Activated CD4-positive, alpha-beta T cell treated with anti-CD3 and anti-CD28 coated beads, Interleukin-2, amount 10 ng/mL, durations not matched to agents 7 days and 5 days (primary cell): ENCODE results near the gene FYN. TPM values are rescaled to one million over a fixed set of nuclear protein-coding genes. Genes with fewer than 3 reads are reported as not detected.
"Not testable (repeated sequence)": the region's sequence is repeated elsewhere in the genome, so short reads cannot be mapped to it uniquely, and the experiment has no call there.

ENCODE experiments used
- CTCF ChIA-PET: fragments of 350-600 bp; sonication (Branson Sonifier 250); formaldehyde crosslinking; loops from one replicate; lab custom pipeline; 2021; ENCODE audit warnings: antibody characterized with exemption; lab: Charles Lee
- POLR2A ChIA-PET: fragments of 350-600 bp; sonication (Branson Sonifier 250); formaldehyde crosslinking; loops from one replicate; lab custom pipeline; 2021; ENCODE audit warnings: antibody characterized with exemption; lab: Charles Lee
- DNase-seq: peaks from one replicate; pipeline ENCODE4 v3.0.0-alpha.2; 2020
- H3K27ac Mint-ChIP-seq: one replicate; pipeline ENCODE4 v1.8.0; 2021; ENCODE audit warnings: mild to moderate bottlenecking, moderate library complexity, mixed read lengths
- H3K27me3 Mint-ChIP-seq: one replicate; pipeline ENCODE4 v1.8.0; 2021; ENCODE audit warnings: mixed read lengths
- H3K36me3 Mint-ChIP-seq: one replicate; pipeline ENCODE4 v1.8.0; 2021; ENCODE audit warnings: low read depth, mixed read lengths
- H3K4me1 Mint-ChIP-seq: one replicate; pipeline ENCODE4 v1.8.0; 2021; ENCODE audit warnings: mixed read lengths
- H3K4me3 Mint-ChIP-seq: one replicate; pipeline ENCODE4 v1.8.0; 2021; ENCODE audit warnings: mild to moderate bottlenecking, moderate library complexity, mixed read lengths
- H3K9me3 Mint-ChIP-seq: one replicate; pipeline ENCODE4 v1.8.0; 2021; ENCODE audit warnings: mixed read lengths
- total RNA-seq, 2 experiments: library from RNA; stranded (reverse); gene quantifications; one replicate each; pipeline ENCODE4 v1.2.3, GENCODE V29; 2021

FYN gene
- total RNA-seq, 2 experiments from 2014 or later, result 179 to 225 TPM

DNA sequence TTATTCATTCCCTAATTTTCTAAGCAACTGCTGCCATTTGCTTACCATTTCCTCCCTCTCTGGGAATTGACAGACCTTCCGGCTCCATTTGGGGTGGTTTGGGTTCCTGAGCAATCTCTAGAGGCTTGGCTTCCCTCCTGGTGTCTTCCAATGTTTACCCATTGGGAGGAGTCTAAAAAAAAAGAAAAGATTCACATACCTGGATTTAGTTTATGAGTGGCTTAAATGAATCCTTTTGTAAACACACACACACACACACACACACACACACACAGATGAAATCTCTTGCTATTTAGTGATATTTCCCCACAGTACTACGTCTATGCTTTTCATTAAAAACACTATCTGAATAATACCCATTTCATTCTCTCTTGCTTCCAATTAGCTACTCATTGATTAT, 219.3 kb downstream of the FYN start:
- H3K27ac Mint-ChIP-seq, result no peak overlapping the region
- no peak for DNase-seq
- POLR2A ChIA-PET, result no interaction called here
- no peaks in the 10 kb centered on the region for H3K36me3 Mint-ChIP-seq
- no peaks in the 10 kb centered on the region for H3K9me3 Mint-ChIP-seq
- H3K4me1 Mint-ChIP-seq, result no peaks in the 10 kb centered on the region
- H3K4me3 Mint-ChIP-seq, result no peak overlapping the region
- CTCF ChIA-PET, result no interaction called here
- no peaks in the 10 kb centered on the region for H3K27me3 Mint-ChIP-seq

DNA sequence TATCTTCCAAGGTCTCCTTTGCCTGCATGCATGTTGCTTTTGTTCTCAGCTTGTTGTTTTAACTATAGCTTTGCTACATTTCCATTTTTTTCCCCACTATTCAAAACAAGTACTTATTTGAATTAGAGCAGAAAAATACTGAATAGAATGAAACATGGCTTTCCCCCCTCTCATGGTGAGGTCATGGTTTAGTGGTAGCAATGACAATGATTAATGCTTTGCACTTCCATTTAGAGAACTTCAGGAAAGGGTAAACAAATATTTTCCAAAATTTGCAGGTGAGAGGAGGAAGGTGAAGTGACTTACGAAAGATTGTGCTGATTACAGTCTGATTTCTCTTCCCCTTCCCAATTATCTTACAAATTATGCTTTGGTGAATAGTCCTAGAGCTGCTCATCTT, 219.8 kb downstream of the FYN start:
- H3K36me3 Mint-ChIP-seq, result no peaks in the 10 kb centered on the region

GRCh38 chr6:111652156-111652555, 221.1 kb downstream of the FYN start:
- no peaks in the 10 kb centered on the region for H3K27me3 Mint-ChIP-seq
- H3K4me1 Mint-ChIP-seq, result no peaks in the 10 kb centered on the region
- no peak overlapping the region for H3K4me3 Mint-ChIP-seq
- ChIA-PET CTCF (interaction anchor here (1.7 kb wide), 1 partner anchor 22 kb away, joined by 4 read pairs; no protein-coding TSS in a partner anchor), POLR2A (no interaction called here)
- DNase-seq, result no peak
- no peaks in the 10 kb centered on the region for H3K36me3 Mint-ChIP-seq
- H3K27ac Mint-ChIP-seq, result no peak overlapping the region
- no peaks in the 10 kb centered on the region for H3K9me3 Mint-ChIP-seq

More for the DNA sequence above, 219.8 kb downstream of the FYN start:
- DNase-seq, result no peak
- Mint-ChIP-seq H3K4me1 (no peaks in the 10 kb centered on the region), H3K27me3 (no peaks in the 10 kb centered on the region), H3K9me3 (no peaks in the 10 kb centered on the region), H3K27ac (no peak overlapping the region), H3K4me3 (no peak overlapping the region)
- CTCF ChIA-PET, result interaction anchor here (1.7 kb wide), 1 partner anchor 21 kb away, joined by 4 read pairs; no protein-coding TSS in a partner anchor
- POLR2A ChIA-PET, result no interaction called here

- ChIA-PET CTCF (interaction anchor here (1.4 kb wide), 1 partner anchor 32 kb away, joined by 3 read pairs; no protein-coding TSS in a partner anchor), POLR2A (no interaction called here)
- no peaks in the 10 kb centered on the region for H3K4me1 Mint-ChIP-seq
- H3K27ac Mint-ChIP-seq, result no peak overlapping the region
- DNase-seq, result no peak
- no peaks in the 10 kb centered on the region for H3K27me3 Mint-ChIP-seq
- no peak overlapping the region for H3K4me3 Mint-ChIP-seq
- no peaks in the 10 kb centered on the region for H3K36me3 Mint-ChIP-seq
- no peaks in the 10 kb centered on the region for H3K9me3 Mint-ChIP-seq
These were observed 221.8 kb downstream of the FYN start for GRCh38 chr6:111651185-111652034.

DNA sequence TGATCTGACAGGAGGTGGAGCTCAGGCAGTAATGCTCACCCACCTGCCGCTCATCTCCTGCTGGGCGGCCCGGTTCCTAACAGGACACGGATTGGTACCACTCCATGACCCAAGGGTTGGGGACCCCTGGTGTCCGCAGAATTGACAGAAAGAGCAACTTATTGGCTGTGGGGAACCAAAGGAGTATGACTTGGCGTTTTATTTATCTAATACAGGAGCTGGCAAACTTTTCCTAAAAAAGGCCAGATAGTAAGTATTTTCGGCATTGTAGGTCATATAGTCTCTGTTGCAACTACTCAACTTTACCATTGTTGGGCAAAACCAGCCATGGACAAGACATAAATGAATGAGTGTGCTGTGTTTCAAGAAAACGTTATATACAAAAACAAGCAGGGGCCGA, 223.2 kb downstream of the FYN start:
- Mint-ChIP-seq H3K9me3 (no peaks in the 10 kb centered on the region), H3K27ac (no peak overlapping the region), H3K4me1 (no peaks in the 10 kb centered on the region), H3K27me3 (no peaks in the 10 kb centered on the region), H3K36me3 (no peaks in the 10 kb centered on the region), H3K4me3 (no peak overlapping the region)
- ChIA-PET POLR2A (no interaction called here), CTCF (interaction anchor here (1.1 to 1.9 kb wide), 3 partner anchors 12 to 391 kb away, joined by 4 to 7 read pairs (median 4); a partner anchor contains a TSS)
- DNase-seq, result no peak

GRCh38 chr6:111648100-111648499, 225.2 kb downstream of the FYN start:
- Mint-ChIP-seq H3K27ac (no peak overlapping the region), H3K4me1 (no peaks in the 10 kb centered on the region), H3K36me3 (no peaks in the 10 kb centered on the region), H3K4me3 (no peak overlapping the region), H3K9me3 (no peaks in the 10 kb centered on the region), H3K27me3 (no peaks in the 10 kb centered on the region)
- DNase-seq, result no peak
- CTCF ChIA-PET, result interaction anchor here (0.8 to 1.9 kb wide), 4 partner anchors 18 to 637 kb away, joined by 3 to 7 read pairs (median 4); a partner anchor contains a TSS
- POLR2A ChIA-PET, result no interaction called here

- no peak overlapping the region for H3K27ac Mint-ChIP-seq
- H3K4me3 Mint-ChIP-seq, result no peak overlapping the region
- no peaks in the 10 kb centered on the region for H3K27me3 Mint-ChIP-seq
- H3K36me3 Mint-ChIP-seq, result no peaks in the 10 kb centered on the region
- H3K9me3 Mint-ChIP-seq, result no peaks in the 10 kb centered on the region
- H3K4me1 Mint-ChIP-seq, result peaks cover 3% of the 10 kb centered on the region
- no peak for DNase-seq
- ChIA-PET POLR2A (no interaction called here), CTCF (interaction anchor here (0.7 to 1.6 kb wide), 4 partner anchors 13 to 399 kb away, joined by 3 to 5 read pairs (median 4); a partner anchor contains a TSS)
These were observed 226.3 kb downstream of the FYN start for GRCh38 chr6:111646942-111647341.

- POLR2A ChIA-PET, result no interaction called here
- H3K4me1 Mint-ChIP-seq, result peaks cover 3% of the 10 kb centered on the region
- H3K27ac Mint-ChIP-seq, result no peak overlapping the region
- H3K36me3 Mint-ChIP-seq, result no peaks in the 10 kb centered on the region
- H3K27me3 Mint-ChIP-seq, result no peaks in the 10 kb centered on the region
- H3K4me3 Mint-ChIP-seq, result no peak overlapping the region
- no peaks in the 10 kb centered on the region for H3K9me3 Mint-ChIP-seq
- no peak for DNase-seq
- CTCF ChIA-PET, result interaction anchor here (1.6 to 2.7 kb wide), 2 partner anchors 19 to 387 kb away, joined by 4 to 10 read pairs; a partner anchor contains a TSS
These were observed 227.2 kb downstream of the FYN start for GRCh38 chr6:111646034-111646433.

GRCh38 chr6:111644893-111645430, 228.3 kb downstream of the FYN start:
- CTCF ChIA-PET, result interaction anchor here (1.6 to 2.7 kb wide), 2 partner anchors 20 to 386 kb away, joined by 4 to 10 read pairs; a partner anchor contains a TSS
- H3K4me3 Mint-ChIP-seq, result no peak overlapping the region

GRCh38 chr6:111642463-111643158, 230.6 kb downstream of the FYN start:
- H3K27ac Mint-ChIP-seq, result no peak overlapping the region
- no peaks in the 10 kb centered on the region for H3K27me3 Mint-ChIP-seq
- no peak overlapping the region for H3K4me3 Mint-ChIP-seq
- CTCF ChIA-PET, result interaction anchor here (0.6 to 2.0 kb wide), 4 partner anchors 25 to 384 kb away, joined by 3 to 7 read pairs (median 4); a partner anchor contains a TSS
- H3K36me3 Mint-ChIP-seq, result no peaks in the 10 kb centered on the region
- POLR2A ChIA-PET, result interaction anchor here (0.6 kb wide), 1 partner anchor 412 kb away, joined by 6 read pairs; no protein-coding TSS in a partner anchor
- no peaks in the 10 kb centered on the region for H3K9me3 Mint-ChIP-seq
- peaks cover 3% of the 10 kb centered on the region for H3K4me1 Mint-ChIP-seq
- peak; percentile 45 for DNase-seq

More at GRCh38 chr6:111644893-111645430, 228.3 kb downstream of the FYN start:
- POLR2A ChIA-PET, result no interaction called here
- no peak overlapping the region for H3K27ac Mint-ChIP-seq
- no peaks in the 10 kb centered on the region for H3K9me3 Mint-ChIP-seq
- peaks cover 3% of the 10 kb centered on the region for H3K4me1 Mint-ChIP-seq
- no peak for DNase-seq
- H3K36me3 Mint-ChIP-seq, result no peaks in the 10 kb centered on the region
- H3K27me3 Mint-ChIP-seq, result no peaks in the 10 kb centered on the region

DNA sequence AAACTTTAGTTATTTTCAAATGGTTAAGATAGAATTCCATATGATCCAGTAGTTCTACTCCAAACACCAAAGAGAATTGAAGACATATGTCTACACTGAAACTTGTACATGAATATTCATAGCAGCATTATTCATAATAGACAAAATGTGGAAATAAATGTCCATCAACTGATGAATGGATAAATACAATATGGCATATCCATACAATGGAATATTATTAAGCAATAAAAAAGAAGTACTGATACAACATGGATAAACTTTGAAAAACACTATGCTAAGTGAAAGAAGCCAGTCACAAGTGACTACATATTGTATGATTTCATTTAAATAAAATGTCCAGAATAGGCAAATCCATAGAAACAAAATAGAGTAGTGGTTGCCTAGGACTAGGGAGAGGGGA, 234.0 kb downstream of the FYN start:
- ChIA-PET CTCF (interaction anchor here (0.6 kb wide), 1 partner anchor 34 kb away, joined by 4 read pairs; no protein-coding TSS in a partner anchor), POLR2A (no interaction called here)
- no peaks in the 10 kb centered on the region for H3K27me3 Mint-ChIP-seq
- no peak overlapping the region for H3K4me3 Mint-ChIP-seq
- peaks cover 3% of the 10 kb centered on the region for H3K9me3 Mint-ChIP-seq
- H3K4me1 Mint-ChIP-seq, result peaks cover 3% of the 10 kb centered on the region
- DNase-seq, result no peak
- H3K36me3 Mint-ChIP-seq, result no peaks in the 10 kb centered on the region
- no peak overlapping the region for H3K27ac Mint-ChIP-seq

DNA sequence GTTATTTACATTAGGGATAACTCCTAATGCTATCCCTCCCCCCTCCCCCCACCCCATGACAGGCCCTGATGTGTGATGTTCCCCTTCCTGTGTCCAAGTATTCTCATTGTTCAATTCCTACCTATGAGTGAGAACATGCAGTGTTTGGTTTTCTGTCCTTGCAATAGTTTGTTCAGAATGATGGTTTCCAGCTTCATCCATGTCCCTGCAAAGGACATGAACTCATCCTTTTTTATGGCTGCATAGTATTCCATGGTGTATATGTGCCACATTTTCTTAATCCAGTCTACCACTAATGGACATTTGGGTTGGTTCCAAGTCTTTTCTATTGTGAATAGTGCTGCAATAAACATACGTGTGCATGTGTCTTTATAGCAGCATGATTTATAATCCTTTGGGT, 238.3 kb downstream of the FYN start:
- H3K27ac Mint-ChIP-seq, H3K27me3 Mint-ChIP-seq, CTCF ChIA-PET, DNase-seq, H3K9me3 Mint-ChIP-seq, H3K4me3 Mint-ChIP-seq, POLR2A ChIA-PET, H3K36me3 Mint-ChIP-seq, H3K4me1 Mint-ChIP-seq: not testable (repeated sequence)
